Right lobe of liver (tissue), 4 donors: ENCODE measurements around the gene PTPRD.

Experiments used
- POLR2A ChIP-seq: fragments of 450-650 bp; IDR thresholded peaks from one replicate; pipeline ENCODE4 v1.6.1; 2017; ENCODE audit warnings: antibody characterized with exemption, mild to moderate bottlenecking
- TF ChIP-seq, protein P1 (sequence below), 4 donors: fragments of 200-600 bp in 3 of 4; fragments of 450-650 bp in 1 of 4; IDR thresholded peaks; one replicate each; pipeline versions ENCODE4 v1.5.1 to v1.8.0; 2016 to 2022; ENCODE audit warnings: antibody characterized with exemption in 4 of 4, mild to moderate bottlenecking in 2 of 4
- donor health status: DM: no; HTN: no; CAD: no.
- donor health status: DM: no; HTN: no; CAD: no.
- donor health status: DM: no; HTN: yes; CAD: no.

DNA sequence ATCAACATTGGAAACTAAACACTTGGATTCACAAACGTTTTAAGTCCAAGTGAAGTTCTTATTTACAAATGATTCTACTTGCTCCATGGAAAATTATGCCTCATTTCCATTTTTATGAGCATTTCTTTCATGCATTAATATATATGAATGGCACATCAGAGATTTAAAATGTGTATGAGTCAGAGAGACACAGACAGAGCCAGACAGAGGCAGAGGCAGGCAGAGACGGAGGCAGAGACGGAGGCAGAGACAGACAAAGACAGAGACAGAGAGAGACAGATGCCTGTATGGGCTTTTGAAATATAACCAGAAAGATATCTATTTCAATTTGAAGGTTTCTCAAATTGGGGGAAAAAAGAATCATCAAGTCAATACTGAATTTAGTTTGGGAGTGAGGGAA lies 649.0 kb downstream of the PTPRD start:
- TF ChIP-seq, protein P1, sequence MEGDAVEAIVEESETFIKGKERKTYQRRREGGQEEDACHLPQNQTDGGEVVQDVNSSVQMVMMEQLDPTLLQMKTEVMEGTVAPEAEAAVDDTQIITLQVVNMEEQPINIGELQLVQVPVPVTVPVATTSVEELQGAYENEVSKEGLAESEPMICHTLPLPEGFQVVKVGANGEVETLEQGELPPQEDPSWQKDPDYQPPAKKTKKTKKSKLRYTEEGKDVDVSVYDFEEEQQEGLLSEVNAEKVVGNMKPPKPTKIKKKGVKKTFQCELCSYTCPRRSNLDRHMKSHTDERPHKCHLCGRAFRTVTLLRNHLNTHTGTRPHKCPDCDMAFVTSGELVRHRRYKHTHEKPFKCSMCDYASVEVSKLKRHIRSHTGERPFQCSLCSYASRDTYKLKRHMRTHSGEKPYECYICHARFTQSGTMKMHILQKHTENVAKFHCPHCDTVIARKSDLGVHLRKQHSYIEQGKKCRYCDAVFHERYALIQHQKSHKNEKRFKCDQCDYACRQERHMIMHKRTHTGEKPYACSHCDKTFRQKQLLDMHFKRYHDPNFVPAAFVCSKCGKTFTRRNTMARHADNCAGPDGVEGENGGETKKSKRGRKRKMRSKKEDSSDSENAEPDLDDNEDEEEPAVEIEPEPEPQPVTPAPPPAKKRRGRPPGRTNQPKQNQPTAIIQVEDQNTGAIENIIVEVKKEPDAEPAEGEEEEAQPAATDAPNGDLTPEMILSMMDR (IDR thresholded peaks at IDR 0.05), result no peak
- TF ChIP-seq POLR2A, result no peak
